HepG2 (cell line): ENCODE results near the gene FAM168A. TPM values are rescaled to one million over a fixed set of nuclear protein-coding genes. Genes with fewer than 3 reads are reported as not detected.

Experiments used
- CHCHD3 ChIP-seq: sonication (generic); formaldehyde crosslinking; IDR thresholded peaks from 2 replicates; pipeline ENCODE4 v1.8.0; 2022; ENCODE audit warnings: mild to moderate bottlenecking, missing genetic modification reagents, moderate library complexity
- DNMT3B ChIP-seq: conservative IDR thresholded peaks from 2 replicates; pipeline ENCODE4 v1.6.1; 2016; ENCODE audit warnings: missing biosample characterization, control low read depth
- KLF13 ChIP-seq: sonication (generic); formaldehyde crosslinking; IDR thresholded peaks from 2 replicates; pipeline ENCODE4 v1.4.0; 2020; ENCODE audit warnings: mild to moderate bottlenecking, missing genetic modification reagents
- MAFG ChIP-seq: sonication (generic); formaldehyde crosslinking; IDR thresholded peaks from 2 replicates; pipeline ENCODE4 v1.5.1; 2020; ENCODE audit warnings: mild to moderate bottlenecking, missing genetic modification reagents
- MIER3 ChIP-seq: IDR thresholded peaks from 2 replicates; pipeline ENCODE4 v1.6.1; 2016; ENCODE audit warnings: missing compliant biosample characterization, borderline replicate concordance
- NCOR1 ChIP-seq: fragments of 200-600 bp; sonication (generic); IDR thresholded peaks from 2 replicates; pipeline ENCODE4 v1.7.0; 2017; ENCODE audit warnings: antibody characterized with exemption, low read length, borderline replicate concordance
- NFIC ChIP-seq: IDR thresholded peaks from 2 replicates; pipeline ENCODE4 v1.6.1; 2012; ENCODE audit warnings: mild to moderate bottlenecking, low read length, inconsistent platforms
- NFYC ChIP-seq: IDR thresholded peaks from 2 replicates; pipeline ENCODE4 v1.6.1; 2016; ENCODE audit warnings: missing genetic modification reagents, missing compliant biosample characterization
- RELA ChIP-seq: sonication (generic); formaldehyde crosslinking; IDR thresholded peaks from 2 replicates; pipeline ENCODE4 v1.4.0; 2020; ENCODE audit warnings: missing genetic modification reagents
- TAF1 ChIP-seq: sonication (generic); formaldehyde crosslinking; IDR thresholded peaks from 2 replicates; pipeline ENCODE4 v1.4.0; 2020; ENCODE audit warnings: missing genetic modification reagents
- TBX2 ChIP-seq: sonication (generic); formaldehyde crosslinking; IDR thresholded peaks from 2 replicates; pipeline ENCODE4 v1.5.0; 2020; ENCODE audit warnings: missing genetic modification reagents, mild to moderate bottlenecking, borderline replicate concordance
- ZFP36L2 ChIP-seq: sonication (generic); formaldehyde crosslinking; IDR thresholded peaks from 2 replicates; pipeline ENCODE4 v1.4.0; 2020; ENCODE audit warnings: missing genetic modification reagents
- ZNF496 ChIP-seq: sonication (generic); formaldehyde crosslinking; IDR thresholded peaks from 2 replicates; pipeline ENCODE4 v1.8.1; 2023; ENCODE audit warnings: mild to moderate bottlenecking, moderate library complexity, missing genetic modification reagents; ENCODE audit not compliant: insufficient replicate concordance
- ZNF644 ChIP-seq: IDR thresholded peaks from 2 replicates; pipeline ENCODE4 v1.6.1; 2016; ENCODE audit warnings: low read depth
- ZNF788 ChIP-seq: sonication (generic); formaldehyde crosslinking; IDR thresholded peaks from 2 replicates; pipeline ENCODE4 v1.5.0; 2020; ENCODE audit warnings: mild to moderate bottlenecking, missing genetic modification reagents, borderline replicate concordance
- ZSCAN29 ChIP-seq: sonication (generic); formaldehyde crosslinking; conservative IDR thresholded peaks from 2 replicates; pipeline ENCODE4 v1.4.0; 2020; ENCODE audit warnings: mild to moderate bottlenecking, missing genetic modification reagents
- polyA plus RNA-seq, 8 experiments: library from polyadenylated mRNA; depleted of rRNA in 3 of 8; stranded (reverse) in 7 of 8; unstranded in 1 of 8; fragments of >200 nt; fragmentation: Illumina TruSeq in 4 of 8; extraction: Trizol in 4 of 8; gene quantifications; 2 replicates each; pipeline versions ENCODE4 v1.2.1 to v1.2.3, GENCODE V29; 2011 to 2016; ENCODE audit warnings: low read depth in 4 of 8, missing spikeins in 1 of 8, mixed read lengths in 1 of 8; ENCODE audit not compliant: insufficient read depth in 1 of 8
- total RNA-seq, 5 experiments: library from RNA; depleted of rRNA; stranded (reverse); fragments of >200 nt; fragmentation: Illumina TruSeq; extraction: Trizol; gene quantifications; 2 replicates each; pipeline ENCODE4 v1.2.3, GENCODE V29; 2016; ENCODE audit warnings: low read depth in 1 of 5
- TF ChIP-seq, protein P1 (sequence below), 2 experiments: fragments of 450-650 bp in 1 of 2; sonication (generic) in 1 of 2; formaldehyde crosslinking in 1 of 2; IDR thresholded peaks; 2 replicates each; pipeline versions ENCODE4 v1.6.1 to v1.8.0; 2016 to 2022; ENCODE audit warnings: antibody characterized with exemption in 1 of 2, mild to moderate bottlenecking in 1 of 2, missing genetic modification reagents in 1 of 2
- TF ChIP-seq, protein P2 (sequence below): sonication (generic); formaldehyde crosslinking; IDR thresholded peaks from 2 replicates; pipeline ENCODE4 v1.5.0; 2020; ENCODE audit warnings: mild to moderate bottlenecking, low read depth, missing genetic modification reagents, borderline replicate concordance
- TF ChIP-seq, protein P3 (sequence below): sonication (generic); formaldehyde crosslinking; IDR thresholded peaks from 2 replicates; pipeline ENCODE4 v1.8.1; 2023; ENCODE audit warnings: mild to moderate bottlenecking, missing genetic modification reagents

Gene FAM168A
- total and polyA plus RNA-seq, 2 of the 13 experiments (the other 11 are each of a cell fraction or from before 2014, with no cell fraction given) = 13.9 to 15.8 TPM

DNA sequence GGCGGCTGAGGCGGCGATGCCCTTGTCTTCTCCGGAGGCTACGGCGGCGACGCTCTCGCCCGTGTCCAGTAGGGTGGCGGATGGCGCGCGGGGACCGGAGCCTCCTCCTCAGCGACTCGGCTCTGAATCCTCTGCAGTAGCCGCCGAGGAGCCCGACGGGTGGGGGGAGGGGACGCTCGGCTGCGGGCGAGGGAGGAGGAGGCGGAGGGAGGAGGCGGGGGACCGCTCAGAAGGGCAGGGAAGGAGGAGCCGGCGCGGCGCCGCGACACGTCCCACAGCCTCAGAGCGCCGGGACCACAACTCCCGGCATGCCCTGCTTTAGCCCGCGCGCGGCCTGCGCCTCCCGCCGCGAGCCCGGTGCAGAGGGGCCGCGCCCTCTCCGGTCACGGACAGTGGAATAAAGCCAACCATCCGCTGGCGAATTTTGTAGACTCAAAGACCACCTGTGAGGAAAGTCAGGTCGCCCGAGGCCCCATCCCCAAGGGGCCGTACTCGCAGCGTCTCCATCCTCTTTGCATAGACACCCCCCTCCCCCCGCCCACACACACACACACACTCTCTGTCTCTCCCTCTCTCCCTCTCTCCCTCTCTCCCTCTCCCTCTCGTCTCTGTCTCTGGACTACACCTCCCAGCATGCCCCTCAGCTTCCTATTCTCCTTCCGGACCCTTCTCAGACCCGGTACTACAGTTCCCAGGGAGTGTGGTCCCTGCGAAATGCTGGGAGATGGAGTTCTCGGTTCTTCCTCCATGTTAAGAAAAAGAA is at the start of gene FAM168A (continued):
- TF ChIP-seq, protein P1, sequence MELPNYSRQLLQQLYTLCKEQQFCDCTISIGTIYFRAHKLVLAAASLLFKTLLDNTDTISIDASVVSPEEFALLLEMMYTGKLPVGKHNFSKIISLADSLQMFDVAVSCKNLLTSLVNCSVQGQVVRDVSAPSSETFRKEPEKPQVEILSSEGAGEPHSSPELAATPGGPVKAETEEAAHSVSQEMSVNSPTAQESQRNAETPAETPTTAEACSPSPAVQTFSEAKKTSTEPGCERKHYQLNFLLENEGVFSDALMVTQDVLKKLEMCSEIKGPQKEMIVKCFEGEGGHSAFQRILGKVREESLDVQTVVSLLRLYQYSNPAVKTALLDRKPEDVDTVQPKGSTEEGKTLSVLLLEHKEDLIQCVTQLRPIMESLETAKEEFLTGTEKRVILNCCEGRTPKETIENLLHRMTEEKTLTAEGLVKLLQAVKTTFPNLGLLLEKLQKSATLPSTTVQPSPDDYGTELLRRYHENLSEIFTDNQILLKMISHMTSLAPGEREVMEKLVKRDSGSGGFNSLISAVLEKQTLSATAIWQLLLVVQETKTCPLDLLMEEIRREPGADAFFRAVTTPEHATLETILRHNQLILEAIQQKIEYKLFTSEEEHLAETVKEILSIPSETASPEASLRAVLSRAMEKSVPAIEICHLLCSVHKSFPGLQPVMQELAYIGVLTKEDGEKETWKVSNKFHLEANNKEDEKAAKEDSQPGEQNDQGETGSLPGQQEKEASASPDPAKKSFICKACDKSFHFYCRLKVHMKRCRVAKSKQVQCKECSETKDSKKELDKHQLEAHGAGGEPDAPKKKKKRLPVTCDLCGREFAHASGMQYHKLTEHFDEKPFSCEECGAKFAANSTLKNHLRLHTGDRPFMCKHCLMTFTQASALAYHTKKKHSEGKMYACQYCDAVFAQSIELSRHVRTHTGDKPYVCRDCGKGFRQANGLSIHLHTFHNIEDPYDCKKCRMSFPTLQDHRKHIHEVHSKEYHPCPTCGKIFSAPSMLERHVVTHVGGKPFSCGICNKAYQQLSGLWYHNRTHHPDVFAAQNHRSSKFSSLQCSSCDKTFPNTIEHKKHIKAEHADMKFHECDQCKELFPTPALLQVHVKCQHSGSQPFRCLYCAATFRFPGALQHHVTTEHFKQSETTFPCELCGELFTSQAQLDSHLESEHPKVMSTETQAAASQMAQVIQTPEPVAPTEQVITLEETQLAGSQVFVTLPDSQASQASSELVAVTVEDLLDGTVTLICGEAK (IDR thresholded peaks at IDR 0.05) = peak; percentile 53; the same call in 1 of the 2 replicates
- TF ChIP-seq, protein P1 (CRISPR knock-in tag; IDR thresholded peaks at IDR 0.05) = peak; percentile 58; the same call in 1 of the 2 replicates
- TF ChIP-seq, protein P2, sequence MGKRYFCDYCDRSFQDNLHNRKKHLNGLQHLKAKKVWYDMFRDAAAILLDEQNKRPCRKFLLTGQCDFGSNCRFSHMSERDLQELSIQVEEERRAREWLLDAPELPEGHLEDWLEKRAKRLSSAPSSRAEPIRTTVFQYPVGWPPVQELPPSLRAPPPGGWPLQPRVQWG (CRISPR knock-in tag) = no peak
- TF ChIP-seq DNMT3B (CRISPR knock-in tag) = no peak
- peak; percentile 73; the same call in 1 of the 2 replicates for TF ChIP-seq NCOR1
- 0 out of 2 replicates have a peak, but pooled peaks have one; percentile 63 for TF ChIP-seq ZSCAN29 (CRISPR knock-in tag)
- peak; percentile 41; the same call in 1 of the 2 replicates for TF ChIP-seq TAF1
- TF ChIP-seq NFIC = no peak
- TF ChIP-seq, protein P3, sequence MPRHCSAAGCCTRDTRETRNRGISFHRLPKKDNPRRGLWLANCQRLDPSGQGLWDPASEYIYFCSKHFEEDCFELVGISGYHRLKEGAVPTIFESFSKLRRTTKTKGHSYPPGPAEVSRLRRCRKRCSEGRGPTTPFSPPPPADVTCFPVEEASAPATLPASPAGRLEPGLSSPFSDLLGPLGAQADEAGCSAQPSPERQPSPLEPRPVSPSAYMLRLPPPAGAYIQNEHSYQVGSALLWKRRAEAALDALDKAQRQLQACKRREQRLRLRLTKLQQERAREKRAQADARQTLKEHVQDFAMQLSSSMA (CRISPR knock-in tag) = peak; percentile 7; the same call in 1 of the 2 replicates
- no peak for TF ChIP-seq MAFG (CRISPR knock-in tag)
- no peak; the same call in 1 of the 2 replicates for TF ChIP-seq NFYC (CRISPR knock-in tag)
- TF ChIP-seq KLF13 (CRISPR knock-in tag) = no peak
- TF ChIP-seq RELA (CRISPR knock-in tag) = no peak
- no peak for TF ChIP-seq CHCHD3 (CRISPR knock-in tag)
- no peak for TF ChIP-seq ZNF644 (CRISPR knock-in tag)
- TF ChIP-seq ZNF496 (CRISPR knock-in tag) = no peak
- TF ChIP-seq ZNF788 = peak; percentile 89
- TF ChIP-seq TBX2 = peak; percentile 51; the same call in 1 of the 2 replicates
- TF ChIP-seq ZFP36L2 (CRISPR knock-in tag) = no peak; the same call in 1 of the 2 replicates
- TF ChIP-seq MIER3 (CRISPR knock-in tag) = no peak; the same call in 1 of the 2 replicates
